K562 (cell line): ENCODE results near the gene VIT. TPM values are rescaled to one million over a fixed set of nuclear protein-coding genes. Genes with fewer than 3 reads are reported as not detected.

Source experiments
- ATAC-seq: fragments of 200-7000 bp; cut with Tn5 transposase; 3 replicates; pipeline ENCODE4 v1.9.1; 2020; ENCODE audit warnings: moderate library complexity
- BruUV-seq: library from RNA; stranded (reverse); fragments of 400-500 nt; replicated peaks from 2 replicates; lab custom pipeline; 2021; lab: Mats Ljungman, UMichigan
- CTCF ChIA-PET: fragments of 300-600 bp; formaldehyde crosslinking; extraction: SDS; loops from one replicate; lab custom pipeline; 2021; ENCODE audit warnings: low intra/inter-chr PET ratio; lab: Yijun Ruan, JAX
- POLR2A ChIA-PET: fragments of 300-600, 350-650 bp; sonication (Branson Sonifier 250); formaldehyde crosslinking; extraction: SDS; loops from one replicate; lab custom pipeline; 2021; ENCODE audit warnings: antibody characterized with exemption, inconsistent platforms; lab: Yijun Ruan, JAX
- DNase-seq, 4 experiments: peaks; one replicate each; pipeline versions ENCODE4 v3.0.0 to v3.0.0-alpha.2; 2011 to 2018; ENCODE audit warnings: low spot score in 3 of 4, mixed read lengths in 3 of 4; ENCODE audit errors: extremely low read depth in 1 of 4
- FAIRE-seq: peaks from 2 replicates; lab custom pipeline; 2011; peaks lifted over from hg19 to GRCh38; lab: Jason Lieb, UNC
- H2AFZ ChIP-seq: 2 replicates; pipeline ENCODE4 v1.6.0; 2011; ENCODE audit warnings: low read depth, low read length, control low read depth, inconsistent platforms
- H3K27ac ChIP-seq: fragments of 200-600 bp; 3 replicates; pipeline ENCODE4 v1.8.0; 2011; ENCODE audit warnings: low read depth, mild to moderate bottlenecking, control low read depth, inconsistent platforms, low read length, moderate library complexity, mixed read lengths; ENCODE audit errors: extremely low read depth
- H3K27me3 ChIP-seq, 2 experiments: fragments of 300-600 bp in 1 of 2; 2 replicates in 1 of 2; 3 replicates in 1 of 2; pipeline versions ENCODE4 v1.6.0 to v1.8.0; 2011; ENCODE audit warnings: inconsistent platforms in 2 of 2, low read length in 2 of 2, mild to moderate bottlenecking in 1 of 2, mixed read lengths in 1 of 2, moderate library complexity in 1 of 2; ENCODE audit not compliant: control insufficient read depth in 2 of 2, insufficient read depth in 2 of 2
- H3K36me3 ChIP-seq: fragments of 300-600 bp; 3 replicates; pipeline ENCODE4 v1.8.0; 2011; ENCODE audit warnings: mild to moderate bottlenecking, low read length, inconsistent platforms; ENCODE audit not compliant: control insufficient read depth, insufficient read depth
- H3K4me1 ChIP-seq, 2 experiments: fragments of 200-600 bp in 1 of 2; replicated peaks in 1 of 2; 2 replicates in 1 of 2; 3 replicates in 1 of 2; pipeline versions ENCODE4 v1.5.1 to v1.8.0; 2011; ENCODE audit warnings: inconsistent platforms in 2 of 2, low read length in 2 of 2, mild to moderate bottlenecking in 1 of 2, mixed read lengths in 1 of 2, moderate library complexity in 1 of 2; ENCODE audit not compliant: control insufficient read depth in 2 of 2, insufficient read depth in 2 of 2
- H3K4me2 ChIP-seq: 2 replicates; pipeline ENCODE4 v1.6.1; 2011; ENCODE audit warnings: low read length, control low read depth, inconsistent platforms, mixed read lengths; ENCODE audit not compliant: insufficient read depth
- H3K4me3 ChIP-seq: fragments of 200-600 bp; sonication (generic), shearing (Covaris generic); 2 replicates; pipeline ENCODE4 v1.5.1; 2016; ENCODE audit warnings: control low read depth, inconsistent platforms
- H3K79me2 ChIP-seq: fragments of 200-600 bp; 3 replicates; pipeline ENCODE4 v1.8.0; 2011; ENCODE audit warnings: low read length, inconsistent platforms; ENCODE audit not compliant: control insufficient read depth, insufficient read depth
- H3K9ac ChIP-seq, 2 experiments: 2 replicates each; pipeline versions ENCODE4 v1.6.0 to v1.6.1; 2011; ENCODE audit warnings: low read depth in 2 of 2, low read length in 2 of 2, control low read depth in 1 of 2, inconsistent platforms in 1 of 2, mild to moderate bottlenecking in 1 of 2, mixed read lengths in 1 of 2; ENCODE audit not compliant: insufficient read depth in 1 of 2
- H3K9me1 ChIP-seq: one replicate; pipeline ENCODE4 v1.6.0; 2011; ENCODE audit warnings: inconsistent platforms, mild to moderate bottlenecking, low read length, moderate library complexity; ENCODE audit not compliant: control insufficient read depth, insufficient read depth
- H3K9me3 ChIP-seq: replicated peaks from 2 replicates; pipeline ENCODE4 v1.5.1; 2011; ENCODE audit warnings: low read depth, low read length, inconsistent platforms; ENCODE audit not compliant: control insufficient read depth, insufficient read depth
- H4K20me1 ChIP-seq: replicated peaks from 2 replicates; pipeline ENCODE4 v1.6.1; 2011; ENCODE audit warnings: low read length, inconsistent platforms, mixed read lengths; ENCODE audit not compliant: control insufficient read depth, insufficient read depth
- CTCF ChIP-seq, 3 experiments: IDR thresholded peaks in 2 of 3; conservative IDR thresholded peaks in 1 of 3; 2 replicates each; pipeline ENCODE4 v1.5.1; 2011 to 2012; ENCODE audit warnings: low read length in 3 of 3, mild to moderate bottlenecking in 3 of 3, control low read depth in 2 of 3, improper control_type of control experiment in 1 of 3, inconsistent platforms in 1 of 3, low read depth in 1 of 3, mixed read lengths in 1 of 3, moderate library complexity in 1 of 3; ENCODE audit not compliant: insufficient read depth in 2 of 3
- DEAF1 ChIP-seq: fragments of 450-650 bp; formaldehyde crosslinking; IDR thresholded peaks from 2 replicates; pipeline ENCODE4 v1.4.0; 2020; ENCODE audit warnings: mild to moderate bottlenecking, moderate library complexity
- HLTF ChIP-seq: fragments of 450-650 bp; IDR thresholded peaks from 2 replicates; pipeline ENCODE4 v1.6.1; 2016
- MTF1 ChIP-seq: fragments of 250-450 bp; sonication (Bioruptor Pico); IDR thresholded peaks from 2 replicates; pipeline ENCODE4 v1.9.0; 2021; ENCODE audit warnings: moderate library complexity, mild to moderate bottlenecking, inconsistent platforms, borderline replicate concordance
- RAD21 ChIP-seq, 2 experiments: fragments of 250-450 bp in 1 of 2; fragments of 450-650 bp in 1 of 2; sonication (Bioruptor Pico) in 1 of 2; formaldehyde crosslinking in 1 of 2; IDR thresholded peaks in 1 of 2; conservative IDR thresholded peaks in 1 of 2; 2 replicates each; pipeline versions ENCODE4 v1.4.0 to v1.8.0; 2020 to 2022; ENCODE audit warnings: mild to moderate bottlenecking in 2 of 2, moderate library complexity in 1 of 2
- REST ChIP-seq, 2 experiments: fragments of 450-650 bp; formaldehyde crosslinking in 1 of 2; IDR thresholded peaks; 2 replicates each; pipeline versions ENCODE4 v1.4.0 to v1.6.1; 2014 to 2020; ENCODE audit warnings: mild to moderate bottlenecking in 2 of 2, borderline replicate concordance in 1 of 2, low read depth in 1 of 2
- RFX5 ChIP-seq: IDR thresholded peaks from 2 replicates; pipeline ENCODE4 v1.6.1; 2011; ENCODE audit warnings: low read depth, mild to moderate bottlenecking, improper control_type of control experiment, low read length
- SMC3 ChIP-seq: conservative IDR thresholded peaks from 2 replicates; pipeline ENCODE4 v1.6.1; 2011; ENCODE audit warnings: low read depth, low read length, improper control_type of control experiment; ENCODE audit not compliant: insufficient read depth
- TBP ChIP-seq: optimal IDR thresholded peaks from 2 replicates; pipeline ENCODE3; 2011; ENCODE audit warnings: low read depth, low read length, improper control_type of control experiment
- ZNF445 ChIP-seq: fragments of 250-450 bp; sonication (Bioruptor Pico); IDR thresholded peaks from 2 replicates; pipeline ENCODE4 v1.4.0; 2020; ENCODE audit warnings: low read depth, mild to moderate bottlenecking, moderate library complexity
- WGBS: fragments of 100-300 bp; shearing (Covaris generic); methylation state at CpG from one replicate; pipeline ENCODE4 v1.1.6; 2016; ENCODE audit warnings: low coverage, mixed read lengths; ENCODE audit not compliant: insufficient coverage; ENCODE audit errors: missing lambda C conversion rate; 5-methylcytosine and 5-hydroxymethylcytosine counted together
- in situ Hi-C: fragments of 300-500 bp; cut with MboI; formaldehyde crosslinking; loops from 4 replicates; pipeline ENCODE4 v1.15.0; 2018; ENCODE audit warnings: inconsistent platforms, mixed read lengths
- intact Hi-C: fragments of 100-400 bp; cut with micrococcal nuclease; formaldehyde crosslinking; loops from 2 replicates; pipeline ENCODE4 v1.14.2; 2022
- polyA plus RNA-seq, 8 experiments: library from polyadenylated mRNA; depleted of rRNA in 4 of 8; stranded (reverse) in 5 of 8; unstranded in 3 of 8; fragments of >200 nt; fragmentation: Nextera tagmentation in 2 of 8; fragmentation: Illumina TruSeq in 1 of 8; extraction: Ambion mirVana in 2 of 8; extraction: Trizol in 1 of 8; gene quantifications; 2 replicates each; pipeline versions ENCODE4 v1.2.1 to v1.2.3, GENCODE V29; 2011 to 2014; ENCODE audit warnings: inconsistent platforms in 1 of 8, missing spikeins in 1 of 8
- total RNA-seq, 7 experiments: library from RNA; depleted of rRNA in 6 of 7; stranded (reverse); fragments of >200 nt in 6 of 7; fragmentation: Illumina TruSeq in 2 of 7; extraction: Trizol in 2 of 7; gene quantifications; 2 replicates each; pipeline versions ENCODE4 v1.2.1 to v1.2.3, GENCODE V29; 2011 to 2021; ENCODE audit warnings: low replicate concordance in 1 of 7

Gene VIT
- total and polyA plus RNA-seq, 9 of the 15 experiments (the other 6 are each of a cell fraction or from before 2014, with no cell fraction given): not detected

- in situ Hi-C loops (no loop called here), intact Hi-C loops (no loop called here)
- no TSS peak for BruUV-seq
- ATAC-seq (peak; percentile 60; the same call in 1 of the 3 replicates), FAIRE-seq (no peak)
- Histone ChIP-seq H3K9me1 (no peaks in the 10 kb centered on the region), H3K9ac (no peak overlapping the region), H3K27me3 (peaks cover 0 to 2% of the 10 kb centered on the region in 2 experiments; a peak in 1 of 5 replicates), H3K36me3 (no peaks in the 10 kb centered on the region), H3K27ac (no peak overlapping the region), H4K20me1 (no peaks in the 10 kb centered on the region)
- POLR2A ChIA-PET: no interaction called here
- TF ChIP-seq RFX5 (0 out of 2 replicates have a peak, but pooled peaks have one; percentile 16), HLTF (no peak), MTF1 (no peak), DEAF1 (CRISPR knock-in tag) (peak; percentile 29; the same call in 1 of the 2 replicates), ZNF445 (no peak), SMC3 (peak; percentile 42; the same call in 1 of the 2 replicates), REST (IDR thresholded peaks at IDR 0.05; ENCODE audit: borderline replicate concordance) (peak; percentile 24; the same call in 1 of the 2 replicates), REST (CRISPR knock-in tag; IDR thresholded peaks at IDR 0.05; ENCODE audit: low read depth) (no peak), TBP (no peak), RAD21 (CRISPR knock-in tag; conservative IDR thresholded peaks at IDR 0.05 in 1 of 2, IDR thresholded peaks at IDR 0.05 in 1 of 2) (peak; percentile 67 to 70), CTCF (IDR thresholded peaks at IDR 0.05 in 2 of 3, conservative IDR thresholded peaks at IDR 0.05 in 1 of 3; ENCODE audit: insufficient read depth in 2 of 3, low read depth in 1 of 3, low read length in 3 of 3) (peak; percentile 10 to 47 (median 43); a peak in 5 of 6 replicates)
- TF ChIP-seq, all 486 proteins: peak for 6
- WGBS: 0% methylated on average over 1 of the region's 1 CpG
- H3K4me1 ChIP-seq: no peaks in the 10 kb centered on the region
- no peak overlapping the region for H3K4me3 ChIP-seq
- H2AFZ ChIP-seq: no peak overlapping the region
- H3K4me2 ChIP-seq: no peak overlapping the region
- CTCF ChIA-PET: no interaction called here
- H3K9me3 ChIP-seq: no peaks in the 10 kb centered on the region
- H3K79me2 ChIP-seq: no peaks in the 10 kb centered on the region
- peak in 1 of 4 experiments; percentile 14 for DNase-seq
Observed at GRCh38 chr2:36672199-36672598, 24.3 kb upstream of the VIT start.
